ENCODE results near the gene PDE9A. TPM values are rescaled to one million over a fixed set of nuclear protein-coding genes. Genes with fewer than 3 reads are reported as not detected.
A peak's percentile ranks its signal among the peaks of the same experiment; 100 is the strongest.

PDE9A gene
- total RNA-seq, 4 donors from 2014 or later = 29.2 to 68.4 (median 40.4) TPM

DNA sequence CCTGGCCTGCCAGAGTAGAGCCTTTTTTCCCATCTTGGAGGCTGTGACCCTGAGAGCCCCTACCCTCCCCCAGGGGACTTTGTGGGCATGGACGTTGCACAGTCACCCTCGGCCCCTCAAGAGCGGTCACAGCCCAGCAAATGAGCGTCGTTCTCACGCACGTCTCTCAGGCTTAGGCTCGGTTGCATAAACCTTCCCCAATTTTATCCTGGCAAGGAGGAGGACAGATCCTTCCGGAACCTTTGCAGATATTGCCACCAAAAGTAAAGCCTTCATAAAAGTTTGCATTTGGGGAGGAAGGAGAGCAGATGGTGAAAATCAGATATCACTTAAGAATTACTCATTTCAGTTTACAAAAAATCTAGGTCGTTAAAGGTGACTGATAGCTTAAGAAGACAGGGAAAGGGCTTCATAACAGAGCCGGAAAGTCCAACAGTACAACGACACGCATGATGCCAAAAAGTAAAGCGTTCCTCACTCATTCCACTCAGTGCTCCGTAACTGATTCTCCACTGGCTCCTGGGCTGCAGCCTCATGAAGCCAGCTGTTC, 29.3 kb downstream of the PDE9A start:
- 73% methylated on average over 15 of the region's 15 CpGs for WGBS
- H3K36me3 ChIP-seq = peaks cover under 1 to 35% (median 13%) of the 10 kb centered on the region in 4 donors
- TF ChIP-seq EP300 (IDR thresholded peaks at IDR 0.05) (no peak), POLR2AphosphoS5 (IDR thresholded peaks at IDR 0.05) (no peak), POLR2A (IDR thresholded peaks at IDR 0.05; ENCODE audit: low read depth) (no peak)
- TF ChIP-seq, protein P1, sequence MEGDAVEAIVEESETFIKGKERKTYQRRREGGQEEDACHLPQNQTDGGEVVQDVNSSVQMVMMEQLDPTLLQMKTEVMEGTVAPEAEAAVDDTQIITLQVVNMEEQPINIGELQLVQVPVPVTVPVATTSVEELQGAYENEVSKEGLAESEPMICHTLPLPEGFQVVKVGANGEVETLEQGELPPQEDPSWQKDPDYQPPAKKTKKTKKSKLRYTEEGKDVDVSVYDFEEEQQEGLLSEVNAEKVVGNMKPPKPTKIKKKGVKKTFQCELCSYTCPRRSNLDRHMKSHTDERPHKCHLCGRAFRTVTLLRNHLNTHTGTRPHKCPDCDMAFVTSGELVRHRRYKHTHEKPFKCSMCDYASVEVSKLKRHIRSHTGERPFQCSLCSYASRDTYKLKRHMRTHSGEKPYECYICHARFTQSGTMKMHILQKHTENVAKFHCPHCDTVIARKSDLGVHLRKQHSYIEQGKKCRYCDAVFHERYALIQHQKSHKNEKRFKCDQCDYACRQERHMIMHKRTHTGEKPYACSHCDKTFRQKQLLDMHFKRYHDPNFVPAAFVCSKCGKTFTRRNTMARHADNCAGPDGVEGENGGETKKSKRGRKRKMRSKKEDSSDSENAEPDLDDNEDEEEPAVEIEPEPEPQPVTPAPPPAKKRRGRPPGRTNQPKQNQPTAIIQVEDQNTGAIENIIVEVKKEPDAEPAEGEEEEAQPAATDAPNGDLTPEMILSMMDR (IDR thresholded peaks at IDR 0.05) = no peak
- intact Hi-C loops (cut with DNase I) = no loop called here
- H3K4me1 ChIP-seq = peaks cover 0 to 30% (median 20%) of the 10 kb centered on the region in 4 donors
- H3K9me3 ChIP-seq = no peaks in the 10 kb centered on the region
- H3K27ac ChIP-seq (replicated peaks in 1 of 4) = no peak overlapping the region
- no peaks in the 10 kb centered on the region for H3K27me3 ChIP-seq
- no peak overlapping the region for H3K4me3 ChIP-seq
- no peak for DNase-seq (ENCODE audit: extremely low spot score)

DNA sequence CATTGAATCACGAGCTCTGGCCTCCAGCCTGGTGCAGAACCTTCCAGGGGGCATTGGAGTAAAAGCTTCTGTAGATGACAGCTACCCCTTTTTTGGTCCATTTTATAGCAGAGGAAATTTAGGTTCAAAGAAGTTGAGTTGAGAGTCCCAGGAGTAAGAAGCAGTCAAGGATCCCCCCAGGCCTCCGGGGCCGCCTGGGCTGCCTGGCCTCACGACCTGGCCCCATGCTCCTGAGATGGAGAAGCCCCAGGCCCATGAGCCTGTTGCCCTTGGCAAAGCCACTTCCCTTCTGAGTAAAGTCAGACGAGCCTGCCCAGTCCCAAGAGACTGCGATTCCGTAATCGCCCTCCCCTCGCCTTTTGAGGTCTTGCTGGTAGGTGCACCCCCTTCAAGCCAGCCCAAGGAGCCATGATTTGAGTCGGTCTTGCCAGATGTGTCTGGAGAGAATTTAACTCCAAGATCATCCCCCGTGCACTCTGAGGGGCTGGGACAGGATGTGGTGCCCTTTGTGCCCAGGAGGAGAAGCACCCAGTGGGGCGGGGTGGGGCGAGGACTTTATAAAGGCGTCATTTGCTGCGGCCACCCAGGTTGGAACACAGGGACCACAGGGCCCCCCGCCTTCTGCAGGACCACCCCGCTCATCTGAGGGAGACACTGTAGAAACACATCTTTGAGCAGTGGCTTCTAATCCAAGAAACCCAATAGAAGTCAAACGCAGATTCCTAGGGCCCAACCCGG, 30.1 kb downstream of the PDE9A start:
- no peak overlapping the region for H3K4me3 ChIP-seq
- H3K36me3 ChIP-seq = peaks cover 7 to 43% (median 18%) of the 10 kb centered on the region in 4 donors
- intact Hi-C loops (cut with DNase I) = no loop called here
- TF ChIP-seq, protein P1 (IDR thresholded peaks at IDR 0.05) = no peak
- TF ChIP-seq POLR2AphosphoS5 (IDR thresholded peaks at IDR 0.05) = no peak
- no peak for TF ChIP-seq POLR2A (IDR thresholded peaks at IDR 0.05; ENCODE audit: low read depth)
- TF ChIP-seq EP300 (IDR thresholded peaks at IDR 0.05) = no peak
- DNase-seq (ENCODE audit: extremely low spot score) = no peak
- H3K27me3 ChIP-seq = no peaks in the 10 kb centered on the region
- no peaks in the 10 kb centered on the region for H3K9me3 ChIP-seq
- 91% methylated on average over 11 of the region's 19 CpGs for WGBS
- peaks cover 0 to 22% (median 12%) of the 10 kb centered on the region in 4 donors for H3K4me1 ChIP-seq
- no peak overlapping the region for H3K27ac ChIP-seq (replicated peaks in 1 of 4)

DNA sequence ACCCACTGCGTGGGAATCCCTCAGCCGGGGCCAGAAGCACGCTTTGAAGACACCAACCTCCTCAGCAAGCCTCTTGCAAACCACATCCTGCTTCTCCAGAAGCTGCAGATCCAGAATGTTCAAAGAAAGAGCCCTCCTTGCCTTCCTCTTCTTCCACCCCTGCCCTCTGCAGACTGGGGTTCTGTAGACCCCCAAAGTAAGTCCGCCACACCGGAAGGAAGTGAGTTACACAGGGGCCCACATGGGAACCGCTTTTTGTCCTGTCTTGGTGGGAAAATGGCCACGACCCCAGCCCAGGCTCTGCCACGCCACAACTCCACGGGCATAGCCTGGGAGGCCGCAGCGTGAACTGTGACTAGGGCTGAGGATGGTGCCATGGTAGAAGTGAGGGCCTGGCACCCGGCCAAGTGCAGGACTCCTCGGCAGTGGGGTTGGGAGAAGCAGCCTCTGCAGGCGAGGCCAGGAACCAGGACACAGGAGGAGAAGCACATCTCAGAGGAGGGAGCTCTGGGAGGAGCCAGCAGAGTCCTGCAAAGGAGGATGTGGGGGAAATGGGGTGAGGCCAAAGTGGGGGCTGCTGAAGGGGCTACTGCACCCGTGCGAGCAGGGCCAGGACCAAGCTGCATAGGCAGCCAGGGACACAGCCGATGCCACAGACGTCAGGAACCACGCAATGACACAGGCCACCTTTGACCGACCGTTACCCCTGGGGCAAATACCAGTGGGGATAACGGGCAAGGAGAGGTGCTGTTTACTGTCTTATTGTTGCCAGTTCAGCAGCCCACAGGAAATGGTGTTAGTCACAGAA, 30.9 kb downstream of the PDE9A start:
- DNase-seq (ENCODE audit: extremely low spot score) = no peak
- Histone ChIP-seq H3K27ac (replicated peaks in 1 of 4) (no peak overlapping the region), H3K9me3 (no peaks in the 10 kb centered on the region), H3K36me3 (peaks cover 7 to 47% (median 21%) of the 10 kb centered on the region in 4 donors), H3K4me1 (peaks cover 0 to 15% (median 10%) of the 10 kb centered on the region in 4 donors), H3K27me3 (no peaks in the 10 kb centered on the region), H3K4me3 (no peak overlapping the region)
- TF ChIP-seq EP300 (IDR thresholded peaks at IDR 0.05) = no peak
- TF ChIP-seq POLR2AphosphoS5 (IDR thresholded peaks at IDR 0.05) = no peak
- TF ChIP-seq, protein P1 (IDR thresholded peaks at IDR 0.05) = no peak
- TF ChIP-seq POLR2A (IDR thresholded peaks at IDR 0.05; ENCODE audit: low read depth) = no peak
- 70% methylated on average over 21 of the region's 22 CpGs for WGBS
- intact Hi-C loops (cut with DNase I) = no loop called here

DNA sequence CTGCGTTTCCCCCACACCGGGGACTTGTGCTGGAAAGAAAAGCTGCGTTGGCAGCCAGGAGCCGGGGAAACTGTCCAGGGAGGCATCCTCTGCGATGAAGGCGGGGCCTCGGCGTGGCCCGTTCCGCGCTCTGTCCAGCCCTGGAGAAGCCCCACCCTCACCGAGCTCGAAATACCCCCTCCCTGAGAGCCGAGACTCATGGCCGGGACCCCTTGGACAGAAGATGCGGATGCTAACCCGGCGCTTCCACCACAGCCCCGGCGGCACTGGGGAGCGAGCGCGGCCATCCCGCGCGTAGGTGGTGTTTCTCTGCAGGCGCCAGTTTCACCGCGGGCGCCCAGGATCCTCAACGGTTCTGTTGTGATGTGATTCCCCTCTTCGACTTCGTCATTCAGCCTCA, 31.6 kb downstream of the PDE9A start:
- WGBS = 68% methylated on average over 32 of the region's 33 CpGs
- Histone ChIP-seq H3K9me3 (no peaks in the 10 kb centered on the region), H3K27ac (replicated peaks in 1 of 4) (no peak overlapping the region), H3K4me1 (peaks cover 0 to 15% (median 10%) of the 10 kb centered on the region in 4 donors), H3K4me3 (peak overlapping the region in 2 of 4 donors; percentile 23 to 31), H3K27me3 (no peaks in the 10 kb centered on the region), H3K36me3 (peaks cover 7 to 45% (median 21%) of the 10 kb centered on the region in 4 donors)
- TF ChIP-seq, protein P1 (IDR thresholded peaks at IDR 0.05) = no peak
- TF ChIP-seq POLR2AphosphoS5 (IDR thresholded peaks at IDR 0.05) (no peak), EP300 (IDR thresholded peaks at IDR 0.05) (no peak), POLR2A (IDR thresholded peaks at IDR 0.05; ENCODE audit: low read depth) (no peak)
- intact Hi-C loops (cut with DNase I) = no loop called here
- DNase-seq (ENCODE audit: extremely low spot score) = no peak

All from esophagus muscularis mucosa (tissue), 4 donors.